ENCODE data around the gene CD101.

Gene CD101

GRCh38 chr1:117020526-117021156 lies 19.1 kb downstream of the CD101 start:
- TF ChIP-seq, protein P1, sequence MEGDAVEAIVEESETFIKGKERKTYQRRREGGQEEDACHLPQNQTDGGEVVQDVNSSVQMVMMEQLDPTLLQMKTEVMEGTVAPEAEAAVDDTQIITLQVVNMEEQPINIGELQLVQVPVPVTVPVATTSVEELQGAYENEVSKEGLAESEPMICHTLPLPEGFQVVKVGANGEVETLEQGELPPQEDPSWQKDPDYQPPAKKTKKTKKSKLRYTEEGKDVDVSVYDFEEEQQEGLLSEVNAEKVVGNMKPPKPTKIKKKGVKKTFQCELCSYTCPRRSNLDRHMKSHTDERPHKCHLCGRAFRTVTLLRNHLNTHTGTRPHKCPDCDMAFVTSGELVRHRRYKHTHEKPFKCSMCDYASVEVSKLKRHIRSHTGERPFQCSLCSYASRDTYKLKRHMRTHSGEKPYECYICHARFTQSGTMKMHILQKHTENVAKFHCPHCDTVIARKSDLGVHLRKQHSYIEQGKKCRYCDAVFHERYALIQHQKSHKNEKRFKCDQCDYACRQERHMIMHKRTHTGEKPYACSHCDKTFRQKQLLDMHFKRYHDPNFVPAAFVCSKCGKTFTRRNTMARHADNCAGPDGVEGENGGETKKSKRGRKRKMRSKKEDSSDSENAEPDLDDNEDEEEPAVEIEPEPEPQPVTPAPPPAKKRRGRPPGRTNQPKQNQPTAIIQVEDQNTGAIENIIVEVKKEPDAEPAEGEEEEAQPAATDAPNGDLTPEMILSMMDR (IDR thresholded peaks at IDR 0.05) = no peak

- TF ChIP-seq, protein P1 (IDR thresholded peaks at IDR 0.05) = no peak
Observed at GRCh38 chr1:117022114-117022513, 20.6 kb downstream of the CD101 start.

DNA sequence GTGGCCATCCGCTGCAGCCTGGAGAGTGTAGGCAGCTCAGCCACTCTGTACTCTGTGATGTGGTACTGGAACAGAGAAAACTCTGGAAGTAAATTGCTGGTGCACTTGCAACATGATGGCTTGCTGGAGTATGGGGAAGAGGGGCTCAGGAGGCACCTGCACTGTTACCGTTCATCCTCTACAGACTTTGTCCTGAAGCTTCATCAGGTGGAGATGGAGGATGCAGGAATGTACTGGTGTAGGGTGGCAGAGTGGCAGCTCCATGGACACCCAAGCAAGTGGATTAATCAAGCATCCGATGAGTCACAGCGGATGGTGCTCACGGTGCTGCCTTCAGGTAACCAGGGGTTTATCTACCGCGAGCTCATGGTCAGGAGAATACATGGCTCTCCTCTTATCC lies 24.0 kb downstream of the CD101 start:
- TF ChIP-seq, protein P1 (IDR thresholded peaks at IDR 0.05) = no peak

GRCh38 chr1:117026361-117026760 lies 24.8 kb downstream of the CD101 start:
- TF ChIP-seq, protein P1 (IDR thresholded peaks at IDR 0.05) = no peak

DNA sequence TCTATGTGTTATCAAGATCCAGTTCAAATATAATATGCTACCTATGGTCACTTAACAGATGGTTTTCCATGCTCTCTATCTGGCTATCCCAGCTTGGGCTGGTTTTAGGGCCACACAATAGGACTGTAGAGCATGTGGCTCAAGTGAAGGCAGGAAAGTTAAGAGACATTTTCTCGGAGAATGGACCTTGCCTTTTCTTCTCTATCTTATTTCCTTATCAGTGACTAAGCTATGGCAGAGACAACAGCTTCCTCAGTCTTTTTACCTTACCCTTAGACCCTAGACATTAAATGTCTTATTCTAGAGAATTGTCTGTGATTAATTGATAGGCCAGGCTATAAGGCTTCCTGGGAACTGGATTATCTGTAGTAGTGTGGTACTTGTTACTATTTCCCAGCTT lies 28.1 kb downstream of the CD101 start:
- TF ChIP-seq, protein P1 (IDR thresholded peaks at IDR 0.05) = no peak

DNA sequence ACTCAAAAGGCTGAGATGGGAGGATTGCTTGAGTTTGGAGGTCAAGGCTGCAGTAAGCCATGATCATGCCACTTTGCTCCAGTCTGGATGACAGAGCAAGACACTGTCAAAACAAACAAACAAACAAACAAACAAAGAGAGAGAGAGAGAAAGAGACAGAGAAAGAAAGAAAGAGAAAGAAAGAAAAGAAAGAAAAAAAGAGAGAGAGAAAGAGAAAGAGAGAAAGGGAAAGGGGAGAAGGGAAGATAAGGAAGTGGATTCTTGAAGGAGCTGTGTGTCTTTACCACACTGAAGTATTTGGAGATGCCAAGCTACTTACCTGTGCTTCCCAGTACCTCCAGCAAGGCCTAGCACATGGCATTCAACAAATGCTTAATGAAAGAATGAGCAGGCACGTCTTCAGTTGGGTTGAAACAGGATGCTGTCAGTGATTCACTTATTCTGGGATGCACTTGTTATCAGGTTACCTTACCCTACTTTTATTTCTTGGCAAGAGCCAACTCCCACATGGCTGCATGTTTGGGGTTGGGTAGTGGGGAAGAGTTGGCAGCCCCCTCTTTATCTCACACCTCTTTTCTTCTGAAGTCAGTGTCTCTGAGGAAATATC lies 28.8 kb downstream of the CD101 start:
- TF ChIP-seq, protein P1 (IDR thresholded peaks at IDR 0.05) = no peak

GRCh38 chr1:117032266-117032665 lies 30.7 kb downstream of the CD101 start:
- TF ChIP-seq, protein P1 (IDR thresholded peaks at IDR 0.05) = no peak

Measured in LNCAP (cell line).